ENCODE data around the gene CBY2.

DNA sequence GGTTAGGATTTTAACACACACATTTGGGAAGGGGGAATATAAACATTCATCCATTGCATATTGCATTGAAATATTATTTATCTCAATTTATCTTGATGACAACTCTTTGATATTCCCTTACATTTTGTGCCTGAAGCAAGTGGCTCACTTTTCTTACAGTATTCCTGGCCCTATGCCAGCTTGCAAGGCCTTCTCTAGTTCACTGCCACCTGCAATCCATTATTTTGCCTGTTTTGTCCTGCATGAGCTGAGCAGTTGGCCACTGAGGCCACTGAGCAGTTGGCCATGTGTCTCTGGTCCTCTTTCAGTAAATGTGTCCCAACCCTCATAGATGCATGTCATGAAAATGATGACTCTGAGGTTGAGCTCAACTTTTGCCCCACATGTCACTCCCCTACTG is 49.8 kb downstream of the CBY2 start:
- TF ChIP-seq EP300 (IDR thresholded peaks at IDR 0.05; ENCODE audit: borderline replicate concordance in 1 of 2, control insufficient read depth in 1 of 2, low read depth in 2 of 2, low read length in 2 of 2) (no peak), SRF (IDR thresholded peaks at IDR 0.05; ENCODE audit: low read depth in 2 of 2, low read length in 2 of 2) (no peak), FOS (IDR thresholded peaks at IDR 0.05; ENCODE audit: borderline replicate concordance, extremely low read depth, insufficient read length) (no peak)
- TF ChIP-seq, protein P1, sequence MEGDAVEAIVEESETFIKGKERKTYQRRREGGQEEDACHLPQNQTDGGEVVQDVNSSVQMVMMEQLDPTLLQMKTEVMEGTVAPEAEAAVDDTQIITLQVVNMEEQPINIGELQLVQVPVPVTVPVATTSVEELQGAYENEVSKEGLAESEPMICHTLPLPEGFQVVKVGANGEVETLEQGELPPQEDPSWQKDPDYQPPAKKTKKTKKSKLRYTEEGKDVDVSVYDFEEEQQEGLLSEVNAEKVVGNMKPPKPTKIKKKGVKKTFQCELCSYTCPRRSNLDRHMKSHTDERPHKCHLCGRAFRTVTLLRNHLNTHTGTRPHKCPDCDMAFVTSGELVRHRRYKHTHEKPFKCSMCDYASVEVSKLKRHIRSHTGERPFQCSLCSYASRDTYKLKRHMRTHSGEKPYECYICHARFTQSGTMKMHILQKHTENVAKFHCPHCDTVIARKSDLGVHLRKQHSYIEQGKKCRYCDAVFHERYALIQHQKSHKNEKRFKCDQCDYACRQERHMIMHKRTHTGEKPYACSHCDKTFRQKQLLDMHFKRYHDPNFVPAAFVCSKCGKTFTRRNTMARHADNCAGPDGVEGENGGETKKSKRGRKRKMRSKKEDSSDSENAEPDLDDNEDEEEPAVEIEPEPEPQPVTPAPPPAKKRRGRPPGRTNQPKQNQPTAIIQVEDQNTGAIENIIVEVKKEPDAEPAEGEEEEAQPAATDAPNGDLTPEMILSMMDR (IDR thresholded peaks at IDR 0.05 in 2 of 3, conservative IDR thresholded peaks at IDR 0.05 in 1 of 3; ENCODE audit: control insufficient read depth in 2 of 3, extremely low read depth in 1 of 3, insufficient read depth in 1 of 3, low read depth in 3 of 3, low read length in 3 of 3): no peak

Measured in GM12878 (cell line).